Mesendoderm (in vitro differentiated cells): ENCODE data around the gene MMP28.

Experiments used
- DNase-seq: peaks from one replicate; pipeline ENCODE4 v3.0.0; 2013
- H2AK5ac ChIP-seq: 2 replicates; pipeline ENCODE4 v1.6.1; 2013; ENCODE audit warnings: low read length, inconsistent platforms
- H2BK120ac ChIP-seq: 2 replicates; pipeline ENCODE4 v1.6.1; 2013; ENCODE audit warnings: low read depth, mild to moderate bottlenecking, low read length, moderate library complexity, mixed read lengths
- H2BK15ac ChIP-seq: replicated peaks from 2 replicates; pipeline ENCODE4 v1.6.1; 2013; ENCODE audit warnings: low read depth, mild to moderate bottlenecking, moderate library complexity
- H2BK5ac ChIP-seq: 2 replicates; pipeline ENCODE4 v1.6.1; 2013; ENCODE audit warnings: low read length, inconsistent platforms
- H3K18ac ChIP-seq: 2 replicates; pipeline ENCODE4 v1.6.1; 2013; ENCODE audit warnings: mild to moderate bottlenecking, low read length, mixed read lengths
- H3K23ac ChIP-seq: one replicate; pipeline ENCODE4 v1.6.1; 2013; ENCODE audit warnings: low read length
- H3K27ac ChIP-seq: 2 replicates; pipeline ENCODE4 v1.5.1; 2013; ENCODE audit warnings: low read depth, mild to moderate bottlenecking, inconsistent platforms, low read length, moderate library complexity
- H3K27me3 ChIP-seq: 2 replicates; pipeline ENCODE4 v1.6.1; 2013; ENCODE audit warnings: low read length, control low read depth, mild to moderate bottlenecking, inconsistent platforms; ENCODE audit not compliant: insufficient read depth, poor library complexity
- H3K36me3 ChIP-seq: 2 replicates; pipeline ENCODE4 v1.6.1; 2013; ENCODE audit warnings: low read length, inconsistent platforms; ENCODE audit not compliant: control insufficient read depth, insufficient read depth
- H3K4ac ChIP-seq: one replicate; pipeline ENCODE4 v1.6.1; 2013; ENCODE audit warnings: low read depth, mild to moderate bottlenecking, low read length, moderate library complexity
- H3K4me1 ChIP-seq: 2 replicates; pipeline ENCODE4 v1.6.1; 2013; ENCODE audit warnings: low read depth, low read length, inconsistent platforms; ENCODE audit not compliant: control insufficient read depth
- H3K4me2 ChIP-seq: 2 replicates; pipeline ENCODE4 v1.6.1; 2013; ENCODE audit warnings: low read length
- H3K4me3 ChIP-seq: 2 replicates; pipeline ENCODE4 v1.5.1; 2013; ENCODE audit warnings: mild to moderate bottlenecking, low read length
- H3K56ac ChIP-seq: one replicate; pipeline ENCODE4 v1.6.1; 2013; ENCODE audit warnings: low read length
- H3K79me1 ChIP-seq: 2 replicates; pipeline ENCODE4 v1.6.1; 2013; ENCODE audit warnings: low read length, inconsistent platforms
- H3K79me2 ChIP-seq: 2 replicates; pipeline ENCODE4 v1.6.1; 2013; ENCODE audit warnings: mild to moderate bottlenecking, low read length; ENCODE audit not compliant: control insufficient read depth, insufficient read depth
- H3K9ac ChIP-seq: 2 replicates; pipeline ENCODE4 v1.6.1; 2013; ENCODE audit warnings: low read length, inconsistent platforms
- H4K5ac ChIP-seq: one replicate; pipeline ENCODE4 v1.6.1; 2013; ENCODE audit warnings: low read length
- H4K8ac ChIP-seq: one replicate; pipeline ENCODE4 v1.6.1; 2013; ENCODE audit warnings: low read depth, mild to moderate bottlenecking, control low read depth, low read length, moderate library complexity
- WGBS: extraction: QIAGEN DNeasy Blood & Tissue Kit; methylation state at CpG from one replicate; pipeline ENCODE4 v1.1.7; 2013; ENCODE audit warnings: low lambda C conversion rate, missing lambda C conversion rate; ENCODE audit not compliant: insufficient coverage; ENCODE audit errors: extremely low coverage; 5-methylcytosine and 5-hydroxymethylcytosine counted together

Gene MMP28

GRCh38 chr17:35797370-35797769 is 1.9 kb upstream of the MMP28 start:
- Histone ChIP-seq H3K27ac (no peak overlapping the region), H2BK5ac (no peak overlapping the region), H3K79me2 (no peaks in the 10 kb centered on the region), H3K4me3 (no peak overlapping the region), H4K5ac (no peak overlapping the region), H2AK5ac (no peak overlapping the region), H2BK15ac (no peak overlapping the region), H3K36me3 (no peaks in the 10 kb centered on the region), H3K79me1 (no peaks in the 10 kb centered on the region), H3K4me1 (no peaks in the 10 kb centered on the region), H3K9ac (no peak overlapping the region), H4K8ac (no peak overlapping the region), H3K27me3 (peaks cover 28% of the 10 kb centered on the region), H3K4ac (no peak overlapping the region), H3K23ac (no peak overlapping the region), H2BK120ac (no peak overlapping the region), H3K4me2 (no peak overlapping the region), H3K56ac (no peak overlapping the region), H3K18ac (no peak overlapping the region)
- no peak for DNase-seq
- no CpG with 5 or more reads among the region's 4 CpGs for WGBS

GRCh38 chr17:35796942-35797341 is 1.5 kb upstream of the MMP28 start:
- Histone ChIP-seq H3K4me3 (no peak overlapping the region), H3K36me3 (no peaks in the 10 kb centered on the region), H4K5ac (no peak overlapping the region), H3K9ac (no peak overlapping the region), H3K79me2 (no peaks in the 10 kb centered on the region), H4K8ac (no peak overlapping the region), H3K4ac (no peak overlapping the region), H3K27ac (no peak overlapping the region), H3K4me1 (no peaks in the 10 kb centered on the region), H3K56ac (no peak overlapping the region), H3K4me2 (no peak overlapping the region), H2BK5ac (no peak overlapping the region), H3K27me3 (peaks cover 28% of the 10 kb centered on the region), H2BK120ac (no peak overlapping the region), H3K79me1 (no peaks in the 10 kb centered on the region), H3K23ac (no peak overlapping the region), H3K18ac (no peak overlapping the region), H2BK15ac (no peak overlapping the region), H2AK5ac (no peak overlapping the region)
- WGBS: no CpG with 5 or more reads among the region's 1 CpG
- DNase-seq: no peak

GRCh38 chr17:35795871-35796265 is 427 bp upstream of the MMP28 start:
- no peak overlapping the region for H3K56ac ChIP-seq
- no peak overlapping the region for H2BK120ac ChIP-seq
- H4K8ac ChIP-seq: no peak overlapping the region
- no peak overlapping the region for H2BK15ac ChIP-seq
- no peak overlapping the region for H4K5ac ChIP-seq
- no peak for DNase-seq
- H2AK5ac ChIP-seq: no peak overlapping the region
- H3K27ac ChIP-seq: no peak overlapping the region
- H3K9ac ChIP-seq: no peak overlapping the region
- no peak overlapping the region for H3K4me2 ChIP-seq
- H3K27me3 ChIP-seq: peaks cover 28% of the 10 kb centered on the region
- no peak overlapping the region for H3K23ac ChIP-seq
- H3K4ac ChIP-seq: no peak overlapping the region
- no peaks in the 10 kb centered on the region for H3K36me3 ChIP-seq
- H3K4me3 ChIP-seq: no peak overlapping the region
- H3K18ac ChIP-seq: no peak overlapping the region
- no peaks in the 10 kb centered on the region for H3K79me2 ChIP-seq
- H3K79me1 ChIP-seq: no peaks in the 10 kb centered on the region
- H3K4me1 ChIP-seq: no peaks in the 10 kb centered on the region
- WGBS: no CpG with 5 or more reads among the region's 8 CpGs
- no peak overlapping the region for H2BK5ac ChIP-seq

GRCh38 chr17:35793257-35793656 is 2.2 kb downstream of the MMP28 start:
- Histone ChIP-seq H3K18ac (no peak overlapping the region), H2AK5ac (no peak overlapping the region), H4K8ac (no peak overlapping the region), H3K23ac (no peak overlapping the region), H3K4me1 (no peaks in the 10 kb centered on the region), H3K4me2 (no peak overlapping the region), H3K4me3 (no peak overlapping the region), H3K9ac (no peak overlapping the region), H3K4ac (no peak overlapping the region), H3K56ac (no peak overlapping the region), H3K36me3 (no peaks in the 10 kb centered on the region), H3K27me3 (peaks cover 28% of the 10 kb centered on the region), H4K5ac (no peak overlapping the region), H2BK5ac (no peak overlapping the region), H3K79me2 (no peaks in the 10 kb centered on the region), H3K27ac (no peak overlapping the region), H3K79me1 (no peaks in the 10 kb centered on the region), H2BK120ac (no peak overlapping the region), H2BK15ac (no peak overlapping the region)
- no CpG with 5 or more reads among the region's 3 CpGs for WGBS
- DNase-seq: no peak

DNA sequence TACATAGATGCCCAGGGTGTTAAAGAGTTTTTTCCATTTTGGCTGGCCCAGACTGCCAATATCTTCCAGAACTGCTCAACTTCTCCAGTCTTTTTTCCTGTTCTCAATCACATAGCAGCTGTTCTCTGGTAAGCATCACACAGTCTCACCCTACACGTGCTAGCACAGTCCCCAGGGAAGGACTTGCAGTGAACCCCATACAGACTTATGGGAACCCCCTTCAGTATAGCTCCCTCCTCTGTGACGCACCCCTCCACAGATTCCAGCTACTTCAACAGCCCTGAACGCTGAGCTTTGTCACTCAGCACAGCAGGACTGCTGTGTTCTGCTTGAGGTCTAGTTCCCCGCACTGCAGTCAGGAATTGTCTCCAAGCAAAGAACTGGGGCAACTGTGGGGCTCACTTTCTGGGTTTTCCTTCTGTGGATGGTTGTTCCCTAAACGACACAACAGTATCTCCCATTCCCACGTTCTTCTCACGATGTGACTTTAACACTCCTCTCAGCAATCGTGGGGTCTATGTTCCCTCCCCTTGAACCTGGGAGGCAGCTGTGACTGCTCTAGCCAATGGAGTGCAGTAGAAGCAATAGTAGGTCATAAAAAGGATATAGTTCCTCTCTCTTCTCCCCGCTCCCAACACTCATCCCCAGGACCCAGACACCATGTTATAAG is 3.6 kb downstream of the MMP28 start:
- Histone ChIP-seq H3K4me3 (no peak overlapping the region), H3K4ac (no peak overlapping the region), H3K36me3 (no peaks in the 10 kb centered on the region), H2BK15ac (no peak overlapping the region), H2BK5ac (no peak overlapping the region), H4K8ac (no peak overlapping the region), H2BK120ac (no peak overlapping the region), H3K27me3 (peaks cover 27% of the 10 kb centered on the region), H3K56ac (no peak overlapping the region), H3K18ac (no peak overlapping the region), H3K9ac (no peak overlapping the region), H3K4me2 (no peak overlapping the region), H3K4me1 (no peaks in the 10 kb centered on the region), H3K79me1 (no peaks in the 10 kb centered on the region), H4K5ac (no peak overlapping the region), H3K79me2 (no peaks in the 10 kb centered on the region), H3K23ac (no peak overlapping the region), H3K27ac (no peak overlapping the region), H2AK5ac (no peak overlapping the region)
- WGBS: no CpG with 5 or more reads among the region's 9 CpGs
- no peak for DNase-seq

- H2BK5ac ChIP-seq: no peak overlapping the region
- H3K18ac ChIP-seq: no peak overlapping the region
- no CpG with 5 or more reads among the region's 3 CpGs for WGBS
- no peak for DNase-seq
- H3K56ac ChIP-seq: no peak overlapping the region
- H3K4me1 ChIP-seq: no peaks in the 10 kb centered on the region
- H3K79me1 ChIP-seq: no peaks in the 10 kb centered on the region
- H2BK15ac ChIP-seq: no peak overlapping the region
- H3K23ac ChIP-seq: no peak overlapping the region
- no peak overlapping the region for H4K5ac ChIP-seq
- H3K36me3 ChIP-seq: no peaks in the 10 kb centered on the region
- H3K27me3 ChIP-seq: peaks cover 17% of the 10 kb centered on the region
- H3K9ac ChIP-seq: no peak overlapping the region
- no peak overlapping the region for H3K27ac ChIP-seq
- no peaks in the 10 kb centered on the region for H3K79me2 ChIP-seq
- no peak overlapping the region for H4K8ac ChIP-seq
- no peak overlapping the region for H2AK5ac ChIP-seq
- no peak overlapping the region for H3K4ac ChIP-seq
- no peak overlapping the region for H2BK120ac ChIP-seq
- no peak overlapping the region for H3K4me2 ChIP-seq
- H3K4me3 ChIP-seq: no peak overlapping the region
Measured at GRCh38 chr17:35790841-35791240, 4.6 kb downstream of the MMP28 start.
